Testis (tissue), 2 donors: Measurements from ENCODE around the gene SDF2L1.

Experiments used
- CTCF ChIP-seq, 3 experiments: fragments of 450-650 bp in 2 of 3; fragments of 200-600 bp in 1 of 3; sonication (generic) in 1 of 3; IDR thresholded peaks; one replicate each; pipeline ENCODE4 v1.5.1; 2016 to 2019; ENCODE audit warnings: antibody characterized with exemption in 3 of 3, mild to moderate bottlenecking in 2 of 3, moderate library complexity in 1 of 3
- POLR2A ChIP-seq: fragments of 450-650 bp; IDR thresholded peaks from one replicate; pipeline ENCODE4 v1.6.1; 2017; ENCODE audit warnings: antibody characterized with exemption, mild to moderate bottlenecking, moderate library complexity

- no peak for TF ChIP-seq POLR2A
- TF ChIP-seq CTCF (IDR thresholded peaks at IDR 0.05), result no peak
These were observed 5.4 kb upstream of the SDF2L1 start for GRCh38 chr22:21636629-21637218.
